ENCODE measurements around the gene KXD1. TPM values are rescaled to one million over a fixed set of nuclear protein-coding genes. Genes with fewer than 3 reads are reported as not detected.

The KXD1 gene
- total and polyA plus RNA-seq, 7 experiments from 2014 or later = 70.3 to 108 (median 78.5) TPM

- ATAC-seq (no peak), DNase-seq (no peak)
- Mint-ChIP-seq H3K27ac (peak overlapping the region in 1 of 9 donors; percentile 2), H3K4me3 (peak overlapping the region in 5 of 10 donors; percentile 1 to 43 (median 13)), H3K36me3 (peaks cover 0 to 4% (median 0%) of the 10 kb centered on the region in 5 donors), H3K4me1 (peaks cover 6 to 34% (median 24%) of the 10 kb centered on the region in 7 donors), H3K9me3 (peaks cover 0 to 3% (median 0%) of the 10 kb centered on the region in 11 donors), H3K27me3 (peaks cover 50 to 77% (median 64%) of the 10 kb centered on the region in 5 donors)
- intact Hi-C loops (cut with micrococcal nuclease) = no loop called here
- H3K27ac ChIP-seq (ENCODE audit: low read depth, low read length) = no peak overlapping the region
- H3K9me3 ChIP-seq (ENCODE audit: control insufficient read depth in 2 of 3, low read length in 3 of 3) = no peaks in the 10 kb centered on the region
- ChIA-PET CTCF (no interaction called here), POLR2A (no interaction called here)
- peaks cover 12% of the 10 kb centered on the region in 2 donors for H3K4me1 ChIP-seq (ENCODE audit: control insufficient read depth in 2 of 2, insufficient read depth in 2 of 2, low read length in 2 of 2)
- H3K4me3 ChIP-seq (ENCODE audit: low read length) = no peak overlapping the region
- peaks cover 7 to 34% of the 10 kb centered on the region in 2 donors for H3K27me3 ChIP-seq (ENCODE audit: control insufficient read depth in 2 of 2, insufficient read depth in 2 of 2, low read length in 2 of 2)
- no peaks in the 10 kb centered on the region for H3K36me3 ChIP-seq (ENCODE audit: control insufficient read depth in 2 of 3, insufficient read depth in 3 of 3, low read length in 3 of 3)
Observed at GRCh38 chr19:18608805-18609716, 51.4 kb downstream of the KXD1 start.

GRCh38 chr19:18609717-18610051, 52.0 kb downstream of the KXD1 start:
- Mint-ChIP-seq H3K4me1 (peaks cover 6 to 36% (median 24%) of the 10 kb centered on the region in 7 donors), H3K4me3 (peak overlapping the region in 2 of 10 donors; percentile 34 to 43), H3K36me3 (peaks cover 0 to 4% (median 0%) of the 10 kb centered on the region in 5 donors), H3K27me3 (peaks cover 52 to 78% (median 65%) of the 10 kb centered on the region in 5 donors), H3K9me3 (peaks cover 0 to 3% (median 0%) of the 10 kb centered on the region in 11 donors), H3K27ac (no peak overlapping the region)
- Histone ChIP-seq H3K4me3 (ENCODE audit: low read length) (no peak overlapping the region), H3K27me3 (ENCODE audit: control insufficient read depth in 2 of 2, insufficient read depth in 2 of 2, low read length in 2 of 2) (peaks cover 4 to 30% of the 10 kb centered on the region in 2 donors), H3K9me3 (ENCODE audit: control insufficient read depth in 2 of 3, low read length in 3 of 3) (no peaks in the 10 kb centered on the region), H3K36me3 (ENCODE audit: control insufficient read depth in 2 of 3, insufficient read depth in 3 of 3, low read length in 3 of 3) (no peaks in the 10 kb centered on the region), H3K27ac (ENCODE audit: low read depth, low read length) (no peak overlapping the region), H3K4me1 (ENCODE audit: control insufficient read depth in 2 of 2, insufficient read depth in 2 of 2, low read length in 2 of 2) (peaks cover 12% of the 10 kb centered on the region in 2 donors)
- CTCF ChIA-PET = no interaction called here
- no peak for DNase-seq
- no peak for ATAC-seq
- POLR2A ChIA-PET = no interaction called here
- intact Hi-C loops (cut with micrococcal nuclease) = loop anchor here in 1 of 2 donors (5.0 kb wide), 1 partner anchor 178 kb away; no protein-coding TSS in a partner anchor

DNA sequence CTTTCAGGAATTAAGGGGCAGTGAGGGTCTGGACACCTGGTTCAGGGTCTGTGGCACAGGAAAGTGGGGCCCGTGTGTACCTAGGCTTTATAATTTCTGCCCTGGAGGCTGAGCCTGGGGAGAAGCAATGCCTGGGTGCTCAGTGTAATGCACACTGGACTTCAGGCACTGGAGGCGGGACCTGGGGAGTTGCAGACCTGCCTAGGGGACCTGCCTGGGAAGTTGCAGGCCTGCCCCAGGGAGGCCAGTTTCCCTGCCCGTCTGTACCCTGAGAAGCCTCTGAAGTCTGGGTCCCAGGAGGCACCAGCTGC, 52.5 kb downstream of the KXD1 start:
- Histone ChIP-seq H3K36me3 (ENCODE audit: control insufficient read depth in 2 of 3, insufficient read depth in 3 of 3, low read length in 3 of 3) (no peaks in the 10 kb centered on the region), H3K27me3 (ENCODE audit: control insufficient read depth in 2 of 2, insufficient read depth in 2 of 2, low read length in 2 of 2) (peaks cover 4 to 29% of the 10 kb centered on the region in 2 donors), H3K9me3 (ENCODE audit: control insufficient read depth in 2 of 3, low read length in 3 of 3) (no peaks in the 10 kb centered on the region), H3K4me3 (ENCODE audit: low read length) (no peak overlapping the region), H3K4me1 (ENCODE audit: control insufficient read depth in 2 of 2, insufficient read depth in 2 of 2, low read length in 2 of 2) (peaks cover 12% of the 10 kb centered on the region in 2 donors), H3K27ac (ENCODE audit: low read depth, low read length) (no peak overlapping the region)
- peak overlapping the region in 2 of 10 donors; percentile 25 to 35 for H3K4me3 Mint-ChIP-seq
- CTCF ChIA-PET = no interaction called here
- peaks cover 6 to 32% (median 23%) of the 10 kb centered on the region in 7 donors for H3K4me1 Mint-ChIP-seq
- peaks cover 0 to 3% (median 0%) of the 10 kb centered on the region in 11 donors for H3K9me3 Mint-ChIP-seq
- peaks cover 0 to 3% (median 0%) of the 10 kb centered on the region in 5 donors for H3K36me3 Mint-ChIP-seq
- ATAC-seq = no peak
- POLR2A ChIA-PET = no interaction called here
- no peak overlapping the region for H3K27ac Mint-ChIP-seq
- no peak for DNase-seq
- H3K27me3 Mint-ChIP-seq = peaks cover 52 to 78% (median 65%) of the 10 kb centered on the region in 5 donors
- intact Hi-C loops (cut with micrococcal nuclease) = loop anchor here in 1 of 2 donors (5.0 kb wide), 1 partner anchor 177 kb away; no protein-coding TSS in a partner anchor

DNA sequence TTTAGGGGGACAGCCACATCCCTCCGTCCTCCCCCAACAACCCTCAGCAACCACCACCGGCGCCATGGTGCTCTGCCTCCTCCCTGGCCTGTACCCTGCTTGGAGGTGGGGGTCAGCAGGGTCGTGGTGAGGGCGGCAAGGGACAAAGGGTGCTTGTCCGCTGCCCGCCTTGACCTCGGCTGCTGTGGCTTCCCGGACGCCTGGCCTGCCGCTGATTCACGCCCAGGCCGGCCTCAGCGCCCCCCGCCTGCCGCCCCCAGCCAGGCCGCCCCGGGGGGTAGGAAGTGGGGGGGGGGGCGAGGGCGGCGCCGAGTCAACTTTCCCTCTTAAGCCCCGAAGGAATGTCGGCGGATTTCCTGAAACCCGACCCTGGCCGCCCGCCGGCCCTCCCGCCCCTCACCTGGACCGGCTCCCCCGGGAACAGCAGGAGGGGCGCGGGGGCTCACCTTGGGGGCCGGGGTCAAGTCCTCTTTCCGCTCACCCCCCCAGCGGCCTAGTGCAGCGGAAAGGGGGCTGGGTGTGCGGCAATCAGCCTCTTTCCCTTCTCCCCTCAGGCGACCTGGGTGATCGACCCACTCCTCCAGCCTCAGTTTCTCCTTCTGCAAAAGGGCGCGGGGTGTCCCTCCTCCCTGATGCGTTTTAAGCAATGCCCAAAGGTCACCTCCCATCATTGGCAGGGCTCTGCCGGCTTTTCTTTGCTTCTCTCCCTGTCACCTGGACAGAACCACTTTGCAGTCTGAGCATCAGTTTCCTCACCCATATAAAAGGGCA, 53.1 kb downstream of the KXD1 start:
- ChIA-PET POLR2A (no interaction called here), CTCF (no interaction called here)
- Mint-ChIP-seq H3K27me3 (peaks cover 49 to 79% (median 62%) of the 10 kb centered on the region in 5 donors), H3K27ac (peak overlapping the region in 1 of 9 donors; percentile 38), H3K4me3 (peak overlapping the region in 9 of 10 donors; percentile 62 to 87 (median 73)), H3K4me1 (peaks cover 6 to 28% (median 20%) of the 10 kb centered on the region in 7 donors), H3K9me3 (peaks cover 0 to 3% (median 0%) of the 10 kb centered on the region in 11 donors), H3K36me3 (no peaks in the 10 kb centered on the region)
- H3K27ac ChIP-seq (ENCODE audit: low read depth, low read length) = no peak overlapping the region
- intact Hi-C loops (cut with micrococcal nuclease) = loop anchor here in 1 of 2 donors (5.0 kb wide), 1 partner anchor 177 kb away; no protein-coding TSS in a partner anchor
- no peak for ATAC-seq
- H3K4me1 ChIP-seq (ENCODE audit: control insufficient read depth in 2 of 2, insufficient read depth in 2 of 2, low read length in 2 of 2) = peaks cover 12% of the 10 kb centered on the region in 2 donors
- H3K27me3 ChIP-seq (ENCODE audit: control insufficient read depth in 2 of 2, insufficient read depth in 2 of 2, low read length in 2 of 2) = peaks cover 4 to 29% of the 10 kb centered on the region in 2 donors
- DNase-seq = no peak
- no peaks in the 10 kb centered on the region for H3K9me3 ChIP-seq (ENCODE audit: control insufficient read depth in 2 of 3, low read length in 3 of 3)
- H3K36me3 ChIP-seq (ENCODE audit: control insufficient read depth in 2 of 3, insufficient read depth in 3 of 3, low read length in 3 of 3) = no peaks in the 10 kb centered on the region
- no peak overlapping the region for H3K4me3 ChIP-seq (ENCODE audit: low read length)

DNA sequence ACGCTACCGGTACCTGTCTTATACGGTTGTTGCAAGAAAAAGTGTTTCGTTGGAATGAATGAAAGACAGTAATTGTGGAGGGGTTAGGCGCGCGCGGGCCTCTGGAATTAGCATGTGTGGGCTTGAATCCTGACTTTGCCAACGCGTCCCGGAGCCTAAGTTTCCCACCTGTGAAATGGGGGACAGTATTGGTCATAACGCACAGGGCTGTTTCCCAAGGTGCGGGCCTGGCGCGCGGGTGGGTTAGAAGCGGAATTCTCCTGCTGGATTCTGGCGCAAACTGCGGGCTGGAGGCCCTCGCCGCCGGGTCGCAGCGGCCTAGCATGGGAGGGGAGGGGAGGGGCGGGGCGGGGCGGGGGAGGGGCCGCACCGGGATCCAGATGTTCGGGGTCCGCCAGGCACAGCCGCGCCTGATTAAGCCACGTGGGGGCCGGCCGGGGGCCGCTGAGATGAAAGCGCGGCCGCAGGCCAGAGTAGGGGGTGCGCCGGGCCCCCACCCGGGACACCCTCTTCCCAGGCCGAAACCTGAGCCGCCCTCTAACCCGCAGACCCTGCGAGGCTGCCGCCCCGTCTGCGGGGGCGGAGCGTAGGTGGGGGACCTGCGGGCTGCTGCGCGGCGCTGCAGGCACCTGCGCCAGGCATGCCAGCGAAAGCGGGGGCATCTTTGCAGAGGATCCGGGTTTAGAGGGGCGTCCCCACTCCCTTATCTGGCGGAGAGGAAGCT, 53.8 kb downstream of the KXD1 start:
- H3K9me3 Mint-ChIP-seq = peaks cover 0 to 3% (median 0%) of the 10 kb centered on the region in 11 donors
- DNase-seq = no peak
- peak; percentile 48 for ATAC-seq

More for the DNA sequence above, 53.8 kb downstream of the KXD1 start:
- Mint-ChIP-seq H3K4me1 (peaks cover 6 to 28% (median 20%) of the 10 kb centered on the region in 7 donors), H3K4me3 (peak overlapping the region in 9 of 10 donors; percentile 74 to 87 (median 80)), H3K27ac (peak overlapping the region in 1 of 9 donors; percentile 32), H3K36me3 (no peaks in the 10 kb centered on the region), H3K27me3 (peaks cover 49 to 81% (median 67%) of the 10 kb centered on the region in 5 donors)
- Histone ChIP-seq H3K36me3 (ENCODE audit: control insufficient read depth in 2 of 3, insufficient read depth in 3 of 3, low read length in 3 of 3) (no peaks in the 10 kb centered on the region), H3K27me3 (ENCODE audit: control insufficient read depth in 2 of 2, insufficient read depth in 2 of 2, low read length in 2 of 2) (peaks cover 4 to 29% of the 10 kb centered on the region in 2 donors), H3K27ac (ENCODE audit: low read depth, low read length) (no peak overlapping the region), H3K4me1 (ENCODE audit: control insufficient read depth in 2 of 2, insufficient read depth in 2 of 2, low read length in 2 of 2) (peaks cover 12% of the 10 kb centered on the region in 2 donors), H3K4me3 (ENCODE audit: low read length) (peak overlapping the region; percentile 61), H3K9me3 (ENCODE audit: control insufficient read depth in 2 of 3, low read length in 3 of 3) (no peaks in the 10 kb centered on the region)
- intact Hi-C loops (cut with micrococcal nuclease) = loop anchor here (1.0 to 5.0 kb wide), 2 partner anchors 25 to 176 kb away; no protein-coding TSS in a partner anchor
- ChIA-PET CTCF (no interaction called here), POLR2A (interaction anchor here (1.0 to 1.5 kb wide), 2 partner anchors 10 to 23 kb away, joined by 4 to 5 read pairs; partner anchors contain the start of gene REX1BD)
